NCI-H446 treated with DMSO at 0.1 percent for 48 hours (cell line): ENCODE data around the gene BMPR1A.
"Not testable (repeated sequence)": the region's sequence is repeated elsewhere in the genome, so short reads cannot be mapped to it uniquely, and the experiment has no call there.

Experiments used
- DNase-seq: peaks from one replicate; lab custom pipeline; 2025; lab: John Stamatoyannopoulos, UW

Gene BMPR1A

DNA sequence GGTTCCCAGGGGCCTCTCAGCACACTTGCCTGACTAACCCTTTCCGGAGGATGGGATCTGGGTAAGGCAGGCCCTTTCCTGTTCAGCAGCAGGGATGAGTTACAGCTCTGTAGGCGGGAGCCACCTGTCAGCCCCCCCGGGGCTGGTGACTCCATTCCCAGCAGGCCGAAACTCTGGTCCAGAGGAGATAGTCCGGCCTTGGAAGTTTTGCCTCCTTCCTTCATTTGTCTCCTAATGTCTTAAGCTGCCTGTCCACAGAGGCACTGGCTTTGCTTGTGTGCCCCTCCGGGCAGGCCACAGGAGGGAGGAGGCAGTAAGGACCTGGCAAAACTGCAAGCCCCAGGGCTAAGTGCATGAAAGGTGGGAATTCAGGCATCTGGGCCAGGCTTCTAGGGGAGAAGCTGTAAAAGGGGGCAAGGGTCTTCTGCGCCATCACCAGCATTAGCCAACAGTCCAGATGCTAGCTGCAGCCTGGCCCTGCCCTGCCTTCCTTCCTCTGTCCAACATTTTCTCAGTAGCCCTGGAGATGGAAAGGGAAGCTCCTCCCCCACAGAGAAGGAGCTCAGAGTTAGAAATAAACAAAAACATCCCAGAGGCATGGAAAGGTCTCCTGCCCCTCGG lies 213.1 kb downstream of the BMPR1A start:
- no peak for DNase-seq

DNA sequence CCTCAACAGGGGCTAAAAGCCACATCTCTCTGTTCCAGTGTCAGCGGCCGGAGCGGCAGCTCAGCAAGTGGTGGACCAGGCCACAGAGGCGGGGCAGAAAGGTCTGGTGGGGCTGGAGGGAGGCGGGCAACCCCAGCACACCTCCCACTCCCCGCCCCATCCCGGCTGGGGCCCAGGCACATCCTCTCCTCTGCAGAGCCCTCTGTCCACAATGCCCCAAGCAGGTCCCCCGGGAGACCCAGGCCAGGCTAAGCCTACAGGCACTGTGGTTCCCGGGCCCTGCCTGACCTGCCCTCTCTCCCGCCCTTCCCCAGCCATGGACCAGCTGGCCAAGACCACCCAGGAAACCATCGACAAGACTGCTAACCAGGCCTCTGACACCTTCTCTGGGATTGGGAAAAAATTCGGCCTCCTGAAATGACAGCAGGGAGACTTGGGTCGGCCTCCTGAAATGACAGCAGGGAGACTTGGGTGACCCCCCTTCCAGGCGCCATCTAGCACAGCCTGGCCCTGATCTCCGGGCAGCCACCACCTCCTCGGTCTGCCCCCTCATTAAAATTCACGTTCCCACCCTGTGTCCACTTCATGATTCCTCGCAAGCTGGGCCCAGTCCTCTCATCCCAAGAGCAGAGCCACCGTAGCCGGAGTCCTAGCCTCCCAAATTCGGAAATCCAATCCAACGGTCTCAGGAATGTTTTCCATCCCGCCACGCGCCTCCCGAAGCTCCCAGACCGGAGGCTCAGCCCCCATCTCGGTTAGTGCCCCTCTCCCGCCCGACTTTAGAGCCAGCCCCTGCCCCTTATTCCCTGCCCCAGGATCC lies 214.0 kb downstream of the BMPR1A start:
- no peak for DNase-seq

DNA sequence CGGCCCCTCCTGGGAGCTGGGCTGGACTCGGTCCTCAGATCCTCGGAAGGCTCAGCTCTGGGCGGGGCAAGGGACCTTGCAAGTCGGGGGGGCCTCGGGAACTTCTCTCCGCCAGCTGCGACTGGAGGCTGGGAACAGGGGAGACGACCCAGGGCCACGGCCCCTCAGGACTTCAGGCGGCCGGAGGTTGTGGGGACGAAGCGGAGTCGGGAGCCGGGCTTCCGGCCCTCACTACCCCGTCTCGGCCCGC lies 214.5 kb downstream of the BMPR1A start:
- DNase-seq = no peak

DNA sequence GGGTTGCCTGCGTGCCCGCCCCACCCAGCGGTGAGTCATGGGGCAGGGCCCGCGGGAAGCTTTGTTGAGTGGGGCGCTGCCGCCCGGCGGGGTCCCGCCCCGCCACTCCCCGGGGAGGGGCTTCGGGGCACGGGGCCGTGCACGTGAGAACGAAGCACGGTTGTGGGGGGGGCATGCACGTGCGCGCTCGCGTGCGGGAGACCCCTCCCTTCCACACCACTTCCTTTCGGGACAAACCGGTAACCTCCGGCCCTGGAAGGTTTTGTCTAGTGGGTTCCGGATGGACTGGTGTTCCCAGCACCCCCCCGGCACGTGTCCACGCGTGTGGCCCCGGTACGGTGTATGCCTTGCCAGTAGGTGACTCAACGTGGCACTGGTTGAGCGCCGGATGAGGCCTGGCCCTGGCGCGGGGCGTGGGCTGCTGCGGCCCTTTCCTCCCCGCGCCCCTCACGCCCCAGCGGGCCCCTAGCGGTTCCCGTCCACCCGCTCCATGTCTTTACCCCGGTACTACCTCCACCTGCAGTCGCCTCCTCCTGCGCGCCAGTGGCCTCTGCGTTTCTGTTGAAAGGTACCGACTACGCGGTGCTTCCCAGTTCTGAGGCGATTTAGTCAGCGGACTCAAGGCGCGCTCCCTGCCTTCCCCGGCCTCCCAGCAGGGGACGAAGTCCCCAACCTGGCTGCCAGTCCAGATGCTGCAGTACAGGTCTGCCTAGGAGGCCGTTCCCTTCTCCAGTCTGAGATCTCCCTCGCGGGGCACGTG lies 215.0 kb downstream of the BMPR1A start:
- DNase-seq = no peak

DNA sequence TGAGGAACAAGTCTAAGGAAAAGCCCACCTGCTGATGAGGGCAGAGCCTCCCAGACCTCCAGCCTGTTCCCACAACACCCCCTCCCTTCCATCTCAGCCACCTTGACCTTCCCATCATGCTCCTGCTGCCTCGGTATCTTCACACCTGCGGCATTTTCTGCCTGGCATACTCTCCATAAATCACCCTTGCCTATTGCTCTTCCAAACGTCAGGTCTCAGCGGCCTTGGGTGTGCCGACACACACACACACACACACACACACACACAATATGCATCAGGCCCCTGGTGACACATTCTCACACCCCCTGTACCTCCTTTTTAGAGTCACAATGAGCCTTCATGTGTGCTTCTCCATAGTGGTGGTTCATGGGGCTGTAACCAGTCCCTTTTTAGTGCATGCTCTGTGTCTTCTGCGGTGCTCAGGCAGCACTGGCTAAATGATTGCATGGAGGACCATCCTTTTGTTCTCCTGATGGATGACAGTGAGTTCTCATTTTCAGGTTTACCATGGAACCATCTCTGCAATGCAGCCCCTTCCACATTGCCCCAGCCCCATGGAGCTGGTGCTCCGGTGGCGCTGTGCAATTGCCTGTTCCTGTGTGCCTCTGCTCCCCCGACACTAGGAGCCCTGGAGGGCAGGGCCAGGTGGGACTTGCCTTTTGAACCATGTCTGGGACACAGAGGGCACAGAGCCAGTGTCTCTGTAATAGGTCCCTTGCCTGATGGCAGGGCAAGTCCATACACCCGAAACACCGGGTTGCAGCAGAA lies 216.4 kb downstream of the BMPR1A start:
- no peak for DNase-seq

DNA sequence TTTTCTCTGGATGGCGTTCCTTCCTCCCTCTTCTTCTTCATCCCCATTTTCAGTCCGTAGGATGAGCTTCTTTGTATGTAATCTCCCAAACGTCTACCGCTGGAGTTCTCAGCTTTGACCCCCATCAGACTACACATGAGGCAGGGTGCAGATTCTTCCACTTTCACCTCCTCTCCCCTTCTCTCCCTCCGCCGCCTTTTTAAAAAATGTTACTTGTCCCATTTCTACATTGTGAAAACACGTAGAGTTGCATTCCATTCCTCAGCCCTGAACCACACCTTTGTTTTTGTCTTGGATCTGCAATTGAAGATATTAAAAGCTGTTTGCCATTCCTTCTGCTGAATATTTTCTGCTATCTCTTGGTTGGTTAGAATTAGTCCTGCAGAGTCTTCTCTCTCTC lies 218.1 kb downstream of the BMPR1A start:
- no peak for DNase-seq

DNA sequence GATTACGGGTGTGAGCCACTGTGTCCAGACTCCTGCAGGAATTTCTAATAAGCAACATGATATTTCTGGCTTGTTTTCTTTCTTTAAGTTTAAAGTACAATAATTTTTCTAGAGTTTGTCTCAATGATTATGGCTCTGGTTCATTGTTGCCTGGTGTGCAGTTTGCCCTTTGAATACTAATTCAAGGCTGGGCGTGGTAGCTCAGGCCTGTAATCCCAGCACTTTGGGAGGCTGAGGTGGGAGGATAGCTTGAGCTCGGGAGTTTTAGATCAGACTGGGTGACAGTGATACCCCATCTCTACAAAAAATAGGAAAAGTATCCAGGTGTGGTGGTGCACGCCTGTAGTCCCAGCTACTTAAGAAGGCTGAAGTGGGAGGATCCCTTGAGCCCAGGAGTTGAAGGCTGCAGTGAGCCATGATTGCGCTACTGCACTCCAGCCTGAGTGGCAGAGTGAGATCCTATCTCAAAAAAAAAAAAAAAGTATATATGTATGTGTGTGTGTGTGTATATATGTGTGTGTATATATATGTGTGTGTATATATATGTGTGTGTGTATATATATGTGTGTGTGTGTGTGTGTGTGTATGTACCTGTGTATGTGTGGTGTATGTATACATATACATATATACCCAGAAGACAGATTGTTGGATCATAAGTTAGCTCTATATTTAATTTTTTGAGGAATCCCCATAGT lies 220.1 kb downstream of the BMPR1A start:
- DNase-seq = no peak

DNA sequence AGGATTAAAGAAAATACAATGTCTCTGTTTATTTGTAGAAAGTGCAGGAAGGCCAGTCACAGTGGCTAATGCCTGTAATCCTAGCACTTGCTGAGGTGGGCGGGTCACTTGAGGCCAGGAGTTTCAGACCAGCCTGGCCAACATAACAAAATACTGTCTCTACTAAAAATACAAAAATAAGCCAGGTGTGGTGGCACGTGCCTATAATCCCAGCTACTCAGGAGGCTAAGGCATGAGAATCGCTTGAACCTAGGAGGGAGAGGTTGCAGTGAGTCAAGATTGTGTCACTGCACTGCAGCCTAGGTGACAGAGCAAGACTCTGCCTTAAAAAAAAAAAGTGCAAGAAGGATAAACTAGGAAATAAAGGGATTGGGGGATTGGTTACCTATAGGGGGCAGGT lies 222.0 kb downstream of the BMPR1A start:
- not testable (repeated sequence) for DNase-seq

DNA sequence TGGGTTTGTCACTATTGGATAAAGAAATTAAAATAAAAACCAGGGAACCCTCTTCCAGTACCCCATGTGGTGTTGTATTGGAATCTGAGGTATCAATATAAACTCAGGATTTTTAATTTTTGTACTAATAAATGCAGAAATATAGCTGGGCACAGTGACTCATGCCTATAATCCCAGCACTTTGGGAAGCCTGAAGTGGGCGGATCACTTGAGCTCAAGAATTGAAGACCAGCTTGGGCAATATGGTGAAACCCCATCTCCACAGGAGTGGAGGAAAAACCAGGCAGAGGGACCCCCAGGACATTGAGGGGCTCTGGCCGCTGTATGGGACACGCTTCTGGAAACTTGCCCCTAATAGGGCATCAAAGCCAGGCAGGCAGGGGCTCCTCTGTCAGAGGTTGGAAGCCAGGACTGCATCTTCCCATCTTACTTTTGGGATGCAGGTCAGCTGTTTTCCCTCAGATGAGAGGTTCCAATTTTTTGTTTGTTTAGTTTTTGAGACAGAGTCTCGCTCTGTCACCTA lies 222.9 kb downstream of the BMPR1A start:
- DNase-seq = no peak

DNA sequence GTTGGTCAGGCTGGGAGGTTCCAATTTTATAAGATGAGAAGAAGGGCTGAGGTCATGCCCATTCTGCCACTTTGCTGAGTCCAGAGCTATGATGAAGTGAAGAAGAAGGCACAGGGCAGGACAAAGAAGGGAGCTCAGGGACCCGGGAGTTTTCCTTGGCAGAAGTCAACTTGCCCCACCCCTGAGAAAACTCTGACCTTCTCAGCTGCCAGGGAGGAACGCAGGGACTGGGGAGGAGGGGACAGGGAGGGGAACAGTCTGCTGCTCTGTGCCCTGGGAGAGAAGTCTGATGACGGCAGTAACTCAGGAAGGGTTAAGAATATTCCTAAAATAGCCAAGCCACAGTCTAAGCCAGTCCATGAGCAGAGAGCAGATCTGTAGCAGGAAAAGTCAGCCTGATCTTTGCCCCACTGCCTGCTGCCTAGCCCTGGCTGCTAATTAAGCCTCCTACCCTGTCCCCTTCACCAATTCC lies 223.6 kb downstream of the BMPR1A start:
- no peak for DNase-seq

DNA sequence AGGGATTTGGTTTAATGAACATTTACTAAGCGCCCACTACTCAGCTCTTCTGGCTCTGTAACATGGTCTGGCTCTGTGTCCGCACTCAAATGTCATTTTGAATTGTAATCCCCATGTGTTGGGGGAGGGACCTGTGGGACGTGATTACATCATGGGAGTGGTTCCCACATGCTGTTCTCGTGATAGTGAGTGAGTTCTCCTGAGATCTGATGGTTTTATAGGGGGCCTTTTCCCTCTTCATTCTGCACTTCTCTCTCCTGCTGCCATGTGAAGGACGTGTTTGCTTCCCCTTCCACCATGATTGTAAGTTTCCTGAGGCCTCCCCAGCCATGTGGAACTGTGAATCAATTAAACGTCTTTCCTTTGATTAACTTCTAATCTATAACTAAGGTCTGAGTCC lies 224.6 kb downstream of the BMPR1A start:
- DNase-seq = not testable (repeated sequence)

DNA sequence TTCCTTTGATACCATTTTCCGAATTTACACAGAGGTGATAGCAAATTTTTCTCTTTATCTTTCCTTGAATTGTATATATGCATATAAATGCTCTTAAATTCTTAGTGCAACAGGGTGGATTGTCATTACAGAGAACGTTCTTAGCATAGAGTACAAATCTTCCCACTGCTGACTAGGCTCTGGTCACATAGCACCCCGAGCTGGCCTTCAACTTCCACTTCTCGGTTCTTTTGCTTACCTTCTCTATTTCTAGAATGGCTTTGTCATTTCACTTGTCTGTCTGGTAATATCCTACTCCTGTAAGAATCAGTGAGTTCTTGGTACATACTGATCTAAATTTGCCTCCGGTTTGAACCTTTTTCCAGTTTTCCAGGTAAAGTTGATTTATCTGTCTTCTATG lies 225.3 kb downstream of the BMPR1A start:
- no peak for DNase-seq
